Astrocyte (in vitro differentiated cells and primary cell): Measurements from ENCODE around the gene SECISBP2.
"Not testable (repeated sequence)": the region's sequence is repeated elsewhere in the genome, so short reads cannot be mapped to it uniquely, and the experiment has no call there.

Experiments
- EZH2 ChIP-seq: IDR thresholded peaks from 2 replicates; pipeline ENCODE4 v1.6.1; 2012; ENCODE audit warnings: mild to moderate bottlenecking, low read length, inconsistent platforms; ENCODE audit not compliant: insufficient read depth
- TF ChIP-seq, protein P1 (sequence below): IDR thresholded peaks from 2 replicates; pipeline ENCODE4 v1.5.1; 2011; ENCODE audit warnings: low read depth, mild to moderate bottlenecking, inconsistent platforms, low read length, moderate library complexity; ENCODE audit not compliant: insufficient read depth

DNA sequence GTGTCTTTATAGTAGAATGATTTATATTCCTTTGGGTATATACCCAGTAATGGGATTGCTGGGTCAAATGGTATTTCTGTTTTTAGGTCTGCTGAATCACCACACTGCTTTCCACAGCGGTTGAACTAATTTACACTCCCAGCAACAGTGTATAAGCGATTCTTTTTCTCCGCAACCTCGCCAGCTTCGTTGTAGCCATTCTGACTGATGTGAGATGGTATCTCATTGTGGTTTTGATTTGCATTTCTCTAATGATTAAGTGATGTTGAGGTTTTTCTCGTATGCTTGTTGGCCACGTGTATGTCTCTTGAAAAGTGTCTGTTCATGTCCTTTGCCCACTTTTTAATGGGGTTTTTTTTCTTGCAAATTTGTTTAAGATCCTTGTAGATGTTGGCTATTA is 25.5 kb downstream of the SECISBP2 start:
- TF ChIP-seq, protein P1, sequence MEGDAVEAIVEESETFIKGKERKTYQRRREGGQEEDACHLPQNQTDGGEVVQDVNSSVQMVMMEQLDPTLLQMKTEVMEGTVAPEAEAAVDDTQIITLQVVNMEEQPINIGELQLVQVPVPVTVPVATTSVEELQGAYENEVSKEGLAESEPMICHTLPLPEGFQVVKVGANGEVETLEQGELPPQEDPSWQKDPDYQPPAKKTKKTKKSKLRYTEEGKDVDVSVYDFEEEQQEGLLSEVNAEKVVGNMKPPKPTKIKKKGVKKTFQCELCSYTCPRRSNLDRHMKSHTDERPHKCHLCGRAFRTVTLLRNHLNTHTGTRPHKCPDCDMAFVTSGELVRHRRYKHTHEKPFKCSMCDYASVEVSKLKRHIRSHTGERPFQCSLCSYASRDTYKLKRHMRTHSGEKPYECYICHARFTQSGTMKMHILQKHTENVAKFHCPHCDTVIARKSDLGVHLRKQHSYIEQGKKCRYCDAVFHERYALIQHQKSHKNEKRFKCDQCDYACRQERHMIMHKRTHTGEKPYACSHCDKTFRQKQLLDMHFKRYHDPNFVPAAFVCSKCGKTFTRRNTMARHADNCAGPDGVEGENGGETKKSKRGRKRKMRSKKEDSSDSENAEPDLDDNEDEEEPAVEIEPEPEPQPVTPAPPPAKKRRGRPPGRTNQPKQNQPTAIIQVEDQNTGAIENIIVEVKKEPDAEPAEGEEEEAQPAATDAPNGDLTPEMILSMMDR: not testable (repeated sequence)
- not testable (repeated sequence) for TF ChIP-seq EZH2
